Stimulated activated CD8-positive, alpha-beta memory T cell treated with anti-CD3 and anti-CD28 coated beads, Interleukin-4, amount 100 ng/mL, for 48 hours (primary cell): Measurements from ENCODE around the gene LMBRD2.
A peak's percentile ranks its signal among the peaks of the same experiment; 100 is the strongest.
"Not testable (repeated sequence)": the region's sequence is repeated elsewhere in the genome, so short reads cannot be mapped to it uniquely, and the experiment has no call there.

ENCODE experiments used
- DNase-seq: peaks from one replicate; pipeline ENCODE4 v3.0.0-alpha.2; 2020

LMBRD2 gene

DNA sequence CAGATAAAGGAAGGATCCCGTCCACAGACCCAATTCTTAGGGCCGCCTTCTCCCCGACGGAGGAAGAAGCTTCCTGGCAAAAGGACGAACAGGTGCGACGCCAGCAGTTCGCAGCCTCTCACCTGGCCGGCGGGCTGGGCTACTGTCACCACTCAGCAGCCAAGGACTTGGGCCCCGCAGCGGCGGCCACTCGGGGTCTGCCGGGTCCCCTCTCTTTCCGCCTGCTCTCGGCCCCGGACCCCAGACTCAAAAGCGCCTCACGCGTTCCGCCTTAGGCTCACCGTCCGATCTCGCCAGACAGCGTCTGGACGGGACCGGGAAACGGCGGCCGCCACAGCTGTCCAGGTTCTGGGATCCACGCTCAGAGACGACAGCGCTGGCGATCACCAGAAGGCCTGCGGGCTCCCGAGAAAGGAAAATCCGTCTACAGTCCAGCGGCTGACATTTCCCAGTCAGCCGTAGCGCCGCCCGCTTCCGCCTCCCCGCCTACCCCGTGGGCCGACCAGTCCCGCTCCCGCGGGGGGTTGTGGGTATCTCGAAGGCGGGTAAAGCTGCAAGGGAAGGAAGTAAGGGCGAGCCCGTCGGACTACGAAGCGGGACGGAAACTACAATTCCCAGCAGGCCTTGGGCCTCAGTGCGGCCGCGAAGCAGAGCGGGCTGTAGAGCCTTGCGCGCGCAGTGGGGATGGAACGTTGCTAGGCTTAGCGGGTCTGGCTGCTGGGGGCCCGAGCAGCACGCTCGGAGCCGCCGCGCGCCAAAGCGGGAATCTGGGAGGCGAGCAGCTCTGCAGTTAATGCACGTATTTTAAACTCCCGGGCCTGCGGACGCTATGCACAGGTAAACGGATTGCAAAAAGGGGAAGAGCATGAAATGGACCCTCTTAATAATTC lies at the start of gene LMBRD2, which contains the start of gene SKP2:
Gene LMBRD2, minus strand, starts transcription at position 454 of the 890 bp plus-strand sequence. CDS start 8,538 bp downstream, outside the sequence.
Gene SKP2, plus strand, starts transcription at position 678 of the 890 bp plus-strand sequence. Its CDS starts 152 bp downstream, at position 830.
- DNase-seq: peak; percentile 98

DNA sequence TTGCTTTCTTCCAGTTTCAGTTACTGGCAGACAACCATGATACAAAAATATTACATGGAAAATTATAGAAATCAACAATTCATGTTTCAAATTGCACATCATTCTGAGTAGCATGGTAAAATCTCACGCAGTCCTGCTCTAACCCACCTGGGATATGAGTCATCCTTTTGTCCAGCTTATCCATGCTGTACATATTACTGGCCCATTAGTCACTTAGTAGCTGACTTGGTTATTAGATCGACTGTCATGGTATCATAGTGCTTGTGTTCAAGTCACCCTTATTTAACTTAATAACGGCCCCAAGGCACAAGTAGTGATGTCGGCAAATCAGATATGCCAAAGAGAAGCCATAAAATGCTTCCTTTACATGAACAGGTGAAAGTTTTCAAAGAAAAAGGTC lies 48.8 kb upstream of the LMBRD2 start:
- DNase-seq: no peak

DNA sequence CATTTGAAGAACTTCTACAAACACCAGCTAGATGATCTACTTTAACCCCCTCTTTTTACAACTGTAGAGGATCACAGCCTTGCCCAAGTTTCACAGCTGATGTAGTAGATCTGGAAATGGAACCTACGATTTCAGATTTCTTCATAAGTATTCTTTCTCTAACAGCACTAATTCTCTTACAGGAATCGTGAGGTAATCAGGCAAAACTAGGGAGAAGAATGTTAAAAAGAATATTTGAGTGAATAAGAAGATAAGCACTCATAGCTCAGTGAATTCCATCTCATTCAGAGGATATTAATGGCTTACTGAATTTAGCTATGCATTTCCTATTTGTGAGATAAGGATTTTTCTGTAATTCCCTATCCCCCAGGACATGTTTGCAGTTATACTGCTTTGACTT lies 47.9 kb upstream of the LMBRD2 start:
- DNase-seq: no peak

DNA sequence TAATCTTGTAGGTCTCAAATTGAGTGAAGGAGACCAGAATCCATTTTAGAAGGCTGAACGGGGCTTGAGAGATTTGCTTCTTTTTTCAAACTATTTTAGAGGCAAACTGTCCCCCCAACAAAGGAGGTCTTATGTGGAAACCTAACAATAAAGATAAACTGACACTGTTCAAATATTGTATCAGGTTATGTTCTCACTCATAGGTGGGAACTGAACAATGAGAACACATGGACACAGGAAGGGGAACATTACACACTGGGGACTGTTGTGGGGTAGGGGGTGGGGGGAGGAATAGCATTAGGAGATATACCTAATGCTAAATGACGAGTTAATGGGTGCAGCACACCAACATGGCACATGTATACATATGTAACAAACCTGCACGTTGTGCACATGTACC lies 47.1 kb upstream of the LMBRD2 start:
- not testable (repeated sequence) for DNase-seq

DNA sequence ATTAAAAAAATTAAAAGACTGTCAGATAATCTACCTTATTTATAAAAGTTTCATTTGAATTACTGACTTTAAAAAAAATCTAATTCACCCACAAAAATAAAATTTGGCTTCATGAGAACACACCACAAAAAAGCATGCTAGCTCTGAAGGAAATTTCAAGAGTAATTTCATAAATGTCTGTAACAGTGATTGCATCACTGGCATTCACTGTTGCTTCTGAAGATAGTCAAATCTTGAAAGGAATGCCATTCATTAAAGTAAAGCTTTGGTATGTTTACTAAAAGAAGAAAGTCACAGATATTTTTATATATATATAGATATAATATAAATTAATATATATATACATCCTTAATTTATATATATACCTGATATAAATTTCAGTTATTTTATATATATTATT lies 46.6 kb upstream of the LMBRD2 start:
- no peak for DNase-seq

DNA sequence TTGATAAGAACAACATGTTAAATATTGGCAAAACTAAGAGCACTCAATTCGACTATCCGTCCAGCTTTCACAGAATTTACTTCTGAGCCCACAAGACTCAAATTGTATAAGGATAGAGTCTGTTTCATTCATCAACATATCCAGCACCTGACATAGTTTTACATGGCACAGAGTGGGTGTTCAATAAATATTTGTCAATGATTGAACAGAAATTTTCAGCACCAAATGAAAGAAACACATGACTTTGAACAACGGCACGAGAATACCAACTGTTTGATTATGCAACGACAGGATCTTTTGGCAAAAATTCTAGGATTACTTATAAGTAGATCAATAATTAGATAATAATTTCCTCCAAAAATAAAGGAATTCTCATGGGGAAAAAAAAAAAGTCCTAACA lies 42.1 kb upstream of the LMBRD2 start:
- no peak for DNase-seq

DNA sequence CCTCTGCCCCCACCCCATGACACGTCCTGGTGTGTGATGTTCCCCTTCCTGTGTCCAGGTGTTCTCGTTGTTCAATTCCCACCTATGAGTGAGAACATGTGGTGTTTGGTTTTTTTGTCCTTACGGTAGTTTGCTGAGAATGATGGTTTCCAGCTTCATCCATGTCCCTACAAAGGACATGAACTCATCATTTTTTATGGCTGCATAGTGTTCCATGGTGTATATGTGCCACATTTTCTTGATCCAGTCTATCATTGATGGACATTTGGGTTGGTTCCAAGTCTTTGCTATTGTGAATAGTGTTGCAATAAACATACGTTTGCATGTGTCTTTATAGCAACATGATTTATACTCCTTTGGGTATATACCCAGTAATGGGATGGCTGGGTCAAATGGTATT lies 32.7 kb upstream of the LMBRD2 start:
- not testable (repeated sequence) for DNase-seq

DNA sequence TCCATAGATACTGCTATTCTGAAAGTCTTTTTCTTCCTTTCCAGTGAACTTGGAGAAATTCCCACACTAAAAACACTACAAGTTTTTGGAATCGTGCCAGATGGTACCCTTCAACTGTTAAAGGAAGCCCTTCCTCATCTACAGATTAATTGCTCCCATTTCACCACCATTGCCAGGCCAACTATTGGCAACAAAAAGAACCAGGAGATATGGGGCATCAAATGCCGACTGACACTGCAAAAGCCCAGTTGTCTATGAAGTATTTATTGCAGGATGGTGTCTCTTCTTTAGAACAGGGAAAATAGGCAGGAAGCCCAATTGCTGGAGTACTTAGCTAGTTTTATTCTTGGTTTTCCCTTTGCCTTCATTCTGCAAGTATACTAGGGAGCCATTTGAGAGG lies 30.1 kb upstream of the LMBRD2 start:
- DNase-seq: no peak

DNA sequence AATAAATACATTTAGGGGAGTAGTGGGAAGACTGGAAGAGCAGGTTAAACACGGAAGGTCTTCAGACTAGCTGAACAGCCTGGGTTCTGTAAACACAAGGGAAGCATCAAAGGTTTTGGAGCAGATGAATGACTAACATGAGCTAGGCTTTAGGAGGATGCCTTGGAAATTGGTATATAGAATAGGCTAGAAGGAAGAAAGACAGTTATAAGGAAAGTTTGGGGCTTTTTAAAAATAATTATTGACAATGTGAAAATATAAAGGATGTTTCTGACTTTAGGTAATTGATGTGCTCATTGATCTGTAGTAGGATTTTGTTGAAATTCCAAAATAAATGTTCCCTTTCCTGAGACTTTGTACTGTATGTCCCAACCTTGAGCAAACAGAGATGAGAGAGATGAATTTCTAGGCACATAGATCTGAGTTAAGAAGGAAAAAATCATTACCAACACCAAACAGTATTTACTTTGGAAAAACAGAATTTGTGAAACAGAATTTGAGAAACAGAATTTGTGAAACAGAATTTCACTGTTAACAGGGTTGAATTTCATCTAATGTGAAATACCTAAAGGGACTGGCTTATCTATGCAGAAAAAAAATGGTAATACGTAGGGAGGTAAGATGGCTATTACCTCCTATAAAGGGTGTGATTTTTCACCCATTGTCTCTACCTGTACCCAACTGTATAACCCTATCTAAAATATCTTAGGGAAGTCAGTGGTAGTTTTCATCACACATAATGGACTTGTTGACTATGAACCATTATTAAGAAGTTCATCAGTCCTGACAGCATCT lies 29.1 kb upstream of the LMBRD2 start:
- DNase-seq: no peak

DNA sequence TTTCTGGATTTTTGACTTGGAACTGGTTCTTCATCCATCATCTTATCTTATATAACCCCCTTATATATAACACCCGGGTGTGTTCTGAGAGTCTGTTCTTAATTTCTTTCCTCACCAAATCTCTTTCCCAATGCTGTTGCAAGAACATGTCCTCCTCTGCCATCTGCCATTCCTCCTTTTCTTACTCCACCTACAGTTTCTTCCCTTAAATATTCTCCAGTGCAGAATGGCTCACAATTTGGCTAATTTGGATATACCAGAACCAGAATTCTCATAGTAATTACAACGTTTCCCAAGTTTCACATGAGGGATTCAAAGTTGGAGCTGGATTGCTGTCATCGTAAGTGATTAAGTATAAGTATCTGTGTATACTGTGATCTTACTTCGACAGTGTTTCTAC lies 28.3 kb upstream of the LMBRD2 start:
- DNase-seq: no peak

DNA sequence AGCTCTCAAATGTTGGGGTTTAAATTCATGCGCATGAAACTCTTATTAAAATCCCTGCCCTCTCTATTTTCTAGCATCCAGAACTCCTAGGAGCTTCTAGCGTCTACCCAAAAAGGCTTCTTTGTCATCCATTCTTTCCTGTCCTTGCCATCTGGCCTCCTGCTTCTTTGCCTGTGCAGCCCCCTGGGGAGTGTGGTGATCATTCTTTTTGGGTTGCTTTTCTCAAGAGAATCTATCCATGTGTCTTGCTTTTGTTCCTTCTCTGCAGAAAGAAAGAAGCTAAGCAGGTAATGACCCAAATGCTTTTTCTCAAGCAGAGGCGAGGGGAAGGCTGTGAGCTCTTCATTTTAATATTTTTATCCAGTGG lies 26.8 kb upstream of the LMBRD2 start:
- no peak for DNase-seq

DNA sequence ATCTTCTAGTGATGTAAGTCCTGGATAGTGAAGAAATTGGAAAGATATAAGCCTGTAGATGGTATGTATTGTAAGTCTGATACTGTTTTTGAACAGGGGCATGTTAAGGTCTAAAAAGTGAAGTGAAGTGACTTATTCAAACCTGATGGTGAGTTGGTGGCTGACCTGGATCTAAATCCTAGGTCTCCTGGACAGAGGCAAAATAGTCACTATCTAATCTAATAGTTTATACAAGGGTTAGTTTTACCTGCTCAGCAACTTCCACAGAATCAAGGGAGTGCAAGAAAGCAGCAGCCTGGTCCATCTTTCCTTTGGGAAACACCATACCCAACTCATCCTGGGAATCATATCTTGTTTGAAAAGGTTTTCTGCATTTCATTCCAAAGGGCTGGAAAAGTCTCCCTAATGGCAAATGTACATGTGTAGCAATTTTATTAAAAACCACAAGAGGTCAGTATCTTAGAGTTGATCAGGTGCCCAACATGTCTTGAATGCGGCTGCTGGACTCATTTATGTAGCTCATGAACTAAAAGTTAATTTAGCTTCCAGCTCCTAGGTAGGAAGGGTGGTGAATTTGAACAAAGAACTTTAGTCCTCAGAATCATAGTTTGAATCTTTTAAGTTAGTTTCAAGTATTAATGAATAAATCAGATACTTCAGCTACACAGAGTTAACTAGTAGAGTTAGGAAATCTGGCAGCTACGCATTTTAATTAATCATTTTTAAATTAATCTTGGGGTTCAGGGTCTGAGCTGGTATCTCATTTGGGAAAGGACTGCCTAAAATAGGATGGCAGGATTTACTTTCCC lies 26.2 kb upstream of the LMBRD2 start:
- DNase-seq: no peak

DNA sequence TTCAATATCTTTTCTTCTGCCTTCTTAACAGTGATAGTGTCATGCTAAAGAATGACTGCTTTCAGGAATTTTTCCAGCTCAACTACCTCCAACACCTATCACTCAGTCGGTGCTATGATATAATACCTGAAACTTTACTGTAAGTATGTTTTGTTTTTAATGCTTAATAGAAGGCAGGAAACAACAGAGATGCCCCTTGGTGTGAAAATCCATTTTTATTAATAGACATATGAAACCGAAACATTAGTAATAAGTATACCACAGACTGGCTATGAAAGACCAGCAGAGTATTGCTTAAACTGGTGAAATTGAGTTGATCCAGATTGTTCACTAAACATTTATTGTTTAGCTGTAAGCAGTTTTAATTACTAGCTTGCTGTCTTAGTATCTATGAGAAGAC lies 25.5 kb upstream of the LMBRD2 start:
- DNase-seq: no peak

DNA sequence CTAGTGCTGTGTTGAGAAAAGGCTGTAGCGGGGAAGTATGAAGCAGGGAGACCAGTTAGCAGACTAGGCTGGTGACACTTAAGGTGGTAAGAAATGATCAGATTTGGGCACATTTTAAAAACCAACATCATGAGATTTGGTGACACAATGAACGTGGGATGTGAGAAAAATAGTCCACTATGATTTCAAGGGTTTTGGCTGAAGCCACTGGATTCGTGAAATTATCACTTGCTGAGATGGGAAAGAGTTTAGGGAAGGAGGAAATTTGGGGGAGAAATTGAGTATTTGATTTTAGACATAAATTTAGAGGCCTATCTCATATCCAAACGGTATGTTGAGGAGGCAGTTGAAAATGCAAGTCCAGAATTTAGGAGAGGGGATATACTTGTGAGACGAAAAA lies 23.4 kb upstream of the LMBRD2 start:
- DNase-seq: no peak

DNA sequence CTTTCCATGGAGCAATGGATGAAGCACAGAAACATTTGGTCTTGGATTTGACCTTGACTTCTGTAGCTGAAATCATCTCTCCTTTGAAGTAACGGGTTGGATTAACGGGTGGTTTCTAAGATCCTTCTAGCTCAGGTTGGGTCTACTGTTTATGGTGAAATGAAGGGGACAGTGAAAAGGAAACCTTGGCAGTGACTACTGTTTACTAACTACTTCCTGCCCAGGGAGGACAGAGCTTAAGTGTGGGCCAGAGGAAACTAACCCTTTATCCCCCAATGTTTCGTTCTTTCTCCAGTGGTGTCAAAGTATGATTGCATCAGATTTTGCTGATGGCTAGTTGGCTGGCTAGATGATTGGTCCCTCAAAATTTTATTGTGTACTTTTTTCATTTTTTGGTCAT lies 22.4 kb upstream of the LMBRD2 start:
- no peak for DNase-seq

DNA sequence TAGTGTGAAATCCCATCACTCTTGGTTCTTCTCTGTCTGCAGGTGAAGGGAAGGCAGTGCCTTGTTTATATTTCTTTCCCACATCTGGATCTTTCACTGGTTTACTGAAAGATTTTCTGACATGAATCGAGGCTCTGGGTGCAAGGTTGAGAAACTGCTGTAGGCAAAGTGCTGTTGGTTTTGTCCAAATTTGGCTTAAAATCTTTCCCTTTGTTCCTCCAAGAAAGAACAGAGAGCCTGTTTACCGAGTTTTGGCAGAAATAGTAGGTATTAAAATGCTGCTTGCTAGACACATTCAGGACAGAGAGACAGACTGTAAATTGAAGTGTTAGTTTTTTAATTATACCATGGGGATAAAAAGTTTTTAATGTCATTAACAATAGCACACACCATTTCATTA lies 21.7 kb upstream of the LMBRD2 start:
- DNase-seq: no peak

DNA sequence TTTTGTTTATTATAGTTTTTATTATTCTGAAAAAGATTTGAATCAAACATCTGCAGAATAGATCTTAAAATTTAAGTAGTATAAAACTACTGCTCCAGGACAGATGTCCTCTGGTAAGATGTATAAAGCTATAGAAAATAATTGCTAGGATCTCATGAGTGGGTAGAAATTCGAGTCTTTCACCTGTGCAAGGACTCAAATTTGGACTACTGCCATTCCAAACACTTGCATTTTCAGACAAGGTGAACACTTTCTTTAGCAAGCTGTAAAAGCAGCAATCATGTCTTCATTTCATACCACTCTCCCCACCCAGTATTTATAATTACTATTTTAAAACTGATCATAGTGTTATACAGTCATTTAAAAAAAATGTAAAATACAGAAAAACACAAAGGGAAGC lies 20.9 kb upstream of the LMBRD2 start:
- DNase-seq: no peak

DNA sequence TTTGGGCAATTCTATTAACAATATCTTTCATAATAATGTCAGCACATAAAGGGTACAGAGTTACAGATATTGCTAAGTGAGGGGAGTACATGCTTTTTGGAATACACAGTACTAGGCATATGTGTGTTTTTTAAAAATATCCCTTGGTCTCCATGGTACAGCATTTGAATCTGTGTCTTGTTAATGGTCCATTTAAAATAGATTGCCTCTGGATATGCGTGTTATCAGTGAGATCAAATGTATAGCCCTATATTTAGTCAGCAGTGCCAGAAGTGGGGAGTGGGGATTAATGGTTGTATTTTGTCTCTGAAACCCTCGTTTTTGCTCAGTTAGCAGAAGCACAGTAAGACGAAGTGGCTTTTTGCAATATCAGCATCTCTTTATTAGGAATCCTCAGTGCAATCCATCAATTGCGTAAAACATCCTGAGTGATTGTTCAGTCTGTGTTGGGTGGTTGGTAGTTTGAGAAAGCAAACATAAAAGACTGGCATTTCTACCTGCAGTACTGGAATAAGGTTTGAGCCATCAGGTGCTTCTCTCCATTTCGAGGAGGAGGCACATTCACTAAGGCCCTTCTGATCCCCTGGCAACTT lies 19.2 kb upstream of the LMBRD2 start:
- DNase-seq: no peak

DNA sequence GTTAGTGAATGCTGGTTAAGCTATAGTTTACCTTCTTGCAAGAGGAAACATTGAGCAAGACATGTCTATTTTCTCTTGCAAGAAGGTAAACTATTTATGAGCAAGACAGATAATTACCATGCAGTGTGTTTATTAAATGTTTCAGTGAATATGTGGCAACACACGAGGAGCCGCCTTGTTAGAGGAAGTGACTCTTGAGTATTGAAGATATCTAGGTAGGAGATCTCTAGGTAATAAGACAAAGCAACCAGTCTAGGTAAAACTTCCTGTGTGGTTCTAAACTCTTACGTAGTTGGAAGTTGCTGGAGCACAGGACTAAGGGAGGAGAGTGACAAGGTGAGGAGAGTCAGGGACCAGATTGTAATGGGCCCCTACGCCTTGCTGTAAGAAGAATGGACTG lies 17.1 kb upstream of the LMBRD2 start:
- DNase-seq: no peak

DNA sequence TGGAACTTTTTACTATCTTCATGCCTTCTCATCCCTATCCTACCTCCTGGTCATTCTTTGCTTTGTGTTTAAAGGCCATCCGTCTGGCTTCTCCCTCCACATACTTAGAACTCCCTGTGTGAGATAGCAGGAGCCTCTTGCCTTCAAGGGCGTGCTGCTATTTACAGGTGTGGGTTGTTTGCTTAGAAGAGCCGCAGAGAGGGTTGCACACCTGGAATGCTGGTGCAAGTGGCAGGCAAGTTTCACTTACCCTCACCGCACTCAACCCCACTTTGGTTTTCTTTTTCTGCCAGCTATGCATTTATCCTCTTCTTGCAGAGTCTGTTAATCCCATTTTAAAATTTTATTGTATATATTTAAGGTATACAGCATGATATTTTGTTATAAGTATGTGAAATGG lies 12.8 kb upstream of the LMBRD2 start:
- DNase-seq: no peak

DNA sequence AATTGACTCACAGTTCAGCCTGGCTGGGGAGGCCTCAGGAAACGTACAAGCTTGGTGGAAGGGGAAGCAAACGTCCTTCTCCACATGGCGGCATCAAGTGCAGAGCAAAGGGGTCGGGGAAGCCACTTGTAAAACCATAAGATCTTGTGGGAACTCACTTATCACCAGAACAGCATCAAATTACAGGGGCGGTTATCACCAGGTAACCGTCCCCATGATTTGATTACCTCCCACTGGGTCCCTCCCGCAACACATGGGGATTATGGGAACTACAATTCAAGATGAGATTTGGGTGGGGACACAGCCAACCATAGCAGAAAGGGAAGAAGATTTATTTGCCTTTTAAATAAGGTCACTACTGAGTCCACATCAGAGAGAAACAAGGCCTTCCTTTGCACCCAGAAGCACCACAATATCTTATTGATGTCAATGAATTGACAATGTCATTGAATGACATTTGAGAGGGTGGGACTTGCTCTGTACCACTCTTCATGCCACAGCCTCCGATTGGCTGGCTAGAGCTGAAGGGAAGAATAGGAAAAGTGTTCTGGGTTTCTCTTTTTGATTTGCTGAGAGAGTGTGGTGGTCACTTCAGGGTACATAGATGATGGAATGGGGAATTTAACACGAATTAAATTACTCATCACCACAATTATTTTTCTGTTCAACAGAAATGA lies 11.3 kb upstream of the LMBRD2 start:
- DNase-seq: no peak

DNA sequence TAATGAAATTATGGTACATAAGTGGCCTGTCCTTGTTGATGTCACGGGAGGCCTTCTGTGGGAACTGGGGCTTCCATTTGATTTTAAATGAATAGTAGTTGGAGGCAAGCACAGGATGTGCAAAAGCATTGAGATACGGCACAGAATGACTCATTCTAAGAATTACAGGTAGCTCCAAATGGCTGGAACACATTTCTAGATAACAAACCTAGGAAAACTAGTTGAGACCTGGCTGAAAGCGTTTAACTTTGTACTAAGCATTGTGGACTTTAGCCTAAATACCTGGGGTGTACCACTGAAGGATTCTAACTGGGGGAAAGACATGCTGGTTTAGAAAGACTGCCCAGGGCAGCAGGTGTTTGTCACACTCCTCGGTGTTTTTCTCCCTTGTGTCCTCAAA lies 9.7 kb upstream of the LMBRD2 start:
- no peak for DNase-seq
